ENCODE results near the gene HEBP1. TPM values are rescaled to one million over a fixed set of nuclear protein-coding genes. Genes with fewer than 3 reads are reported as not detected.

The HEBP1 gene
- total RNA-seq, 1 experiment from 2014 or later = 6.2 TPM

GRCh38 chr12:13004361-13004760 lies 4.3 kb upstream of the HEBP1 start:
- Histone ChIP-seq H3K27ac (ENCODE audit: low read length) (no peak overlapping the region), H3K4me1 (ENCODE audit: insufficient read depth, low read length) (peaks cover 6% of the 10 kb centered on the region), H3K9ac (ENCODE audit: low read length) (no peak overlapping the region), H3K9me3 (ENCODE audit: low read length) (no peaks in the 10 kb centered on the region), H4K20me1 (ENCODE audit: low read length) (no peaks in the 10 kb centered on the region), H3K9me2 (replicated peaks; ENCODE audit: low read length) (no peaks in the 10 kb centered on the region), H3K4me2 (ENCODE audit: low read length) (no peak overlapping the region), H3K79me2 (ENCODE audit: low read length) (peaks cover 21% of the 10 kb centered on the region), H3F3A (ENCODE audit: low read length, unreplicated experiment) (no peaks in the 10 kb centered on the region), H3K4me3 (ENCODE audit: low read length) (no peak overlapping the region), H3K36me3 (ENCODE audit: low read depth, low read length) (no peaks in the 10 kb centered on the region), H2AFZ (ENCODE audit: low read length) (no peak overlapping the region), H3K27me3 (ENCODE audit: low read length) (no peaks in the 10 kb centered on the region)
- no TSS peak for BruUV-seq (replicated peaks)
- ATAC-seq (no peak), DNase-seq (no peak)
- CTCF ChIA-PET = no interaction called here
- intact Hi-C loops (cut with micrococcal nuclease) = loop anchor here (5.0 kb wide), 3 partner anchors 133 to 218 kb away; no protein-coding TSS in a partner anchor
- TF ChIP-seq, protein P1, sequence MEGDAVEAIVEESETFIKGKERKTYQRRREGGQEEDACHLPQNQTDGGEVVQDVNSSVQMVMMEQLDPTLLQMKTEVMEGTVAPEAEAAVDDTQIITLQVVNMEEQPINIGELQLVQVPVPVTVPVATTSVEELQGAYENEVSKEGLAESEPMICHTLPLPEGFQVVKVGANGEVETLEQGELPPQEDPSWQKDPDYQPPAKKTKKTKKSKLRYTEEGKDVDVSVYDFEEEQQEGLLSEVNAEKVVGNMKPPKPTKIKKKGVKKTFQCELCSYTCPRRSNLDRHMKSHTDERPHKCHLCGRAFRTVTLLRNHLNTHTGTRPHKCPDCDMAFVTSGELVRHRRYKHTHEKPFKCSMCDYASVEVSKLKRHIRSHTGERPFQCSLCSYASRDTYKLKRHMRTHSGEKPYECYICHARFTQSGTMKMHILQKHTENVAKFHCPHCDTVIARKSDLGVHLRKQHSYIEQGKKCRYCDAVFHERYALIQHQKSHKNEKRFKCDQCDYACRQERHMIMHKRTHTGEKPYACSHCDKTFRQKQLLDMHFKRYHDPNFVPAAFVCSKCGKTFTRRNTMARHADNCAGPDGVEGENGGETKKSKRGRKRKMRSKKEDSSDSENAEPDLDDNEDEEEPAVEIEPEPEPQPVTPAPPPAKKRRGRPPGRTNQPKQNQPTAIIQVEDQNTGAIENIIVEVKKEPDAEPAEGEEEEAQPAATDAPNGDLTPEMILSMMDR (conservative IDR thresholded peaks at IDR 0.05; ENCODE audit: low read depth, low read length) = no peak
- TF ChIP-seq EZH2 (IDR thresholded peaks at IDR 0.05; ENCODE audit: low read length, unreplicated experiment) (no peak), EZH2phosphoT487 (IDR thresholded peaks at IDR 0.05; ENCODE audit: borderline replicate concordance, low read length) (no peak)
- POLR2A ChIA-PET (ENCODE audit: unreplicated experiment) = no interaction called here

- H3K27ac ChIP-seq (ENCODE audit: low read length) = no peak overlapping the region
- TF ChIP-seq, protein P1 (conservative IDR thresholded peaks at IDR 0.05; ENCODE audit: low read depth, low read length) = no peak
- TF ChIP-seq EZH2phosphoT487 (IDR thresholded peaks at IDR 0.05; ENCODE audit: borderline replicate concordance, low read length) (no peak), EZH2 (IDR thresholded peaks at IDR 0.05; ENCODE audit: low read length, unreplicated experiment) (no peak)
Observed at GRCh38 chr12:13002301-13003097, 2.4 kb upstream of the HEBP1 start.

DNA sequence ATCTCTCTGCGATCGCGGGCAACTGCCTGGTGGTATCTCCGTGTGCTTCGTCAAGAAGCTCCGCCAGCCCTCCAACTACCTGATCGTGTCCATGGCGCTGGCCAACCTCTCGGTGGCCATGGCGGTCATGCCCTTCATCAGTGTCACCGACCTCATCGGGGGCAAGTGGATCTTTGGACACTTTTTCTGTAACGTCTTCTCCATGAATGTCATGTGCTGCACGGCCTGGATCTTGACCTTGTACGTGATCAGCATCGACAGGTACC lies 1.6 kb upstream of the HEBP1 start:
- intact Hi-C loops (cut with micrococcal nuclease) = loop anchor here (1.0 to 5.0 kb wide), 5 partner anchors 93 to 221 kb away; no protein-coding TSS in a partner anchor
- Histone ChIP-seq H3F3A (ENCODE audit: low read length, unreplicated experiment) (no peaks in the 10 kb centered on the region), H3K4me1 (ENCODE audit: insufficient read depth, low read length) (peaks cover 19% of the 10 kb centered on the region), H3K79me2 (ENCODE audit: low read length) (peaks cover 47% of the 10 kb centered on the region), H3K9me3 (ENCODE audit: low read length) (no peaks in the 10 kb centered on the region), H3K27ac (ENCODE audit: low read length) (no peak overlapping the region), H2AFZ (ENCODE audit: low read length) (peak overlapping the region; percentile 66; the same call in 1 of the 2 replicates), H3K9me2 (replicated peaks; ENCODE audit: low read length) (no peaks in the 10 kb centered on the region), H3K36me3 (ENCODE audit: low read depth, low read length) (no peaks in the 10 kb centered on the region), H4K20me1 (ENCODE audit: low read length) (no peaks in the 10 kb centered on the region), H3K9ac (ENCODE audit: low read length) (peak overlapping the region; percentile 68; the same call in 1 of the 2 replicates), H3K4me2 (ENCODE audit: low read length) (peak overlapping the region; percentile 97), H3K27me3 (ENCODE audit: low read length) (no peaks in the 10 kb centered on the region), H3K4me3 (ENCODE audit: low read length) (peak overlapping the region; percentile 72)
- BruUV-seq (replicated peaks) = no TSS peak
- no peak for ATAC-seq
- CTCF ChIA-PET = no interaction called here
- POLR2A ChIA-PET (ENCODE audit: unreplicated experiment) = no interaction called here
- TF ChIP-seq EZH2phosphoT487 (IDR thresholded peaks at IDR 0.05; ENCODE audit: borderline replicate concordance, low read length) = no peak
- TF ChIP-seq, protein P1 (conservative IDR thresholded peaks at IDR 0.05; ENCODE audit: low read depth, low read length) = no peak
- TF ChIP-seq EZH2 (IDR thresholded peaks at IDR 0.05; ENCODE audit: low read length, unreplicated experiment) = no peak
- no peak for DNase-seq

More at GRCh38 chr12:13002301-13003097, 2.4 kb upstream of the HEBP1 start:
- no peak overlapping the region for H3K9ac ChIP-seq (ENCODE audit: low read length)
- no peaks in the 10 kb centered on the region for H3K9me2 ChIP-seq (replicated peaks; ENCODE audit: low read length)
- H3K4me2 ChIP-seq (ENCODE audit: low read length) = 0 out of 2 replicates have a peak overlapping the region, but pooled peaks have one; percentile 97
- no peaks in the 10 kb centered on the region for H4K20me1 ChIP-seq (ENCODE audit: low read length)
- intact Hi-C loops (cut with micrococcal nuclease) = loop anchor here (5.0 kb wide), 3 partner anchors 135 to 220 kb away; no protein-coding TSS in a partner anchor
- POLR2A ChIA-PET (ENCODE audit: unreplicated experiment) = interaction anchor here (0.6 kb wide), 1 partner anchor 86 kb away, joined by 5 read pairs; no protein-coding TSS in a partner anchor
- CTCF ChIA-PET = no interaction called here
- no peak overlapping the region for H3K4me3 ChIP-seq (ENCODE audit: low read length)
- ATAC-seq = no peak
- no peak overlapping the region for H2AFZ ChIP-seq (ENCODE audit: low read length)
- no peaks in the 10 kb centered on the region for H3F3A ChIP-seq (ENCODE audit: low read length, unreplicated experiment)
- no peak for DNase-seq
- no peaks in the 10 kb centered on the region for H3K36me3 ChIP-seq (ENCODE audit: low read depth, low read length)
- BruUV-seq (replicated peaks) = TSS peak; percentile 7
- no peaks in the 10 kb centered on the region for H3K27me3 ChIP-seq (ENCODE audit: low read length)
- peaks cover 39% of the 10 kb centered on the region for H3K79me2 ChIP-seq (ENCODE audit: low read length)
- no peaks in the 10 kb centered on the region for H3K9me3 ChIP-seq (ENCODE audit: low read length)
- peaks cover 16% of the 10 kb centered on the region for H3K4me1 ChIP-seq (ENCODE audit: insufficient read depth, low read length)

Measured in PC-3 (cell line).